Endodermal cell (in vitro differentiated cells): ENCODE measurements around the gene FAM50B. TPM values are rescaled to one million over a fixed set of nuclear protein-coding genes. Genes with fewer than 3 reads are reported as not detected.

Experiments used
- DNase-seq: peaks from one replicate; pipeline ENCODE4 v3.0.0-alpha.2; 2017
- H3K27ac ChIP-seq: 2 replicates; pipeline ENCODE4 v1.5.1; 2013; ENCODE audit warnings: mild to moderate bottlenecking, low read depth, low read length, moderate library complexity
- H3K27me3 ChIP-seq: 2 replicates; pipeline ENCODE4 v1.6.1; 2013; ENCODE audit warnings: mild to moderate bottlenecking, low read length, moderate library complexity; ENCODE audit not compliant: insufficient read depth, control insufficient read depth, poor library complexity, severe bottlenecking
- H3K36me3 ChIP-seq: 2 replicates; pipeline ENCODE4 v1.7.0; 2013; ENCODE audit warnings: mild to moderate bottlenecking, low read length, moderate library complexity; ENCODE audit not compliant: control insufficient read depth, insufficient read depth
- H3K4me1 ChIP-seq: one replicate; pipeline ENCODE4 v1.7.0; 2013; ENCODE audit warnings: low read length; ENCODE audit not compliant: control insufficient read depth, insufficient read depth
- H3K4me3 ChIP-seq: 2 replicates; pipeline ENCODE4 v1.5.1; 2013; ENCODE audit warnings: mild to moderate bottlenecking, low read length, moderate library complexity
- H3K9ac ChIP-seq: 2 replicates; pipeline ENCODE4 v1.6.1; 2013; ENCODE audit warnings: mild to moderate bottlenecking, low read length, moderate library complexity; ENCODE audit not compliant: poor library complexity, severe bottlenecking; ENCODE audit errors: extremely low read depth
- H3K9me3 ChIP-seq: 2 replicates; pipeline ENCODE4 v1.6.1; 2013; ENCODE audit warnings: mild to moderate bottlenecking, low read length, moderate library complexity; ENCODE audit not compliant: control insufficient read depth
- H3K27ac Mint-ChIP-seq: 2 replicates; pipeline ENCODE4 v1.8.0; 2020; ENCODE audit warnings: mixed read lengths
- H3K27me3 Mint-ChIP-seq: 2 replicates; pipeline ENCODE4 v1.8.0; 2021; ENCODE audit warnings: mild to moderate bottlenecking, mixed read lengths; ENCODE audit not compliant: insufficient read depth
- H3K36me3 Mint-ChIP-seq: 2 replicates; pipeline ENCODE4 v1.8.0; 2020; ENCODE audit warnings: low read depth, mixed read lengths
- H3K4me1 Mint-ChIP-seq: 2 replicates; pipeline ENCODE4 v1.8.0; 2020; ENCODE audit warnings: mixed read lengths
- H3K4me3 Mint-ChIP-seq: 2 replicates; pipeline ENCODE4 v1.8.0; 2020; ENCODE audit warnings: mild to moderate bottlenecking, moderate library complexity, mixed read lengths
- H3K9me3 Mint-ChIP-seq: 2 replicates; pipeline ENCODE4 v1.8.0; 2020; ENCODE audit warnings: mild to moderate bottlenecking, mixed read lengths
- CTCF ChIP-seq: fragments of 200-600 bp; sonication (generic); conservative IDR thresholded peaks from 2 replicates; pipeline ENCODE4 v1.5.0; 2021; ENCODE audit warnings: antibody characterized with exemption, mild to moderate bottlenecking
- WGBS, 2 experiments: methylation state at CpG; one replicate each; pipeline versions ENCODE4 v1.1.5 to v1.1.7; 2013; ENCODE audit warnings: missing lambda C conversion rate in 2 of 2, mixed read lengths in 1 of 2; ENCODE audit not compliant: insufficient coverage in 1 of 2, insufficient read length in 1 of 2; 5-methylcytosine and 5-hydroxymethylcytosine counted together
- total RNA-seq, 2 donors: library from RNA; stranded (reverse); fragmentation: NEBNext Ultra II Directional in 1 of 2; extraction: Animal tissue kit (Norgen Biotek cat#: 25700) in 1 of 2; gene quantifications; 2 replicates in 1 of 2; 3 replicates in 1 of 2; pipeline ENCODE4 v1.2.1, GENCODE V29; 2021

FAM50B gene
- total RNA-seq, 2 donors from 2014 or later: 2.8 to 3.7 TPM

GRCh38 chr6:3871515-3871914, 22.3 kb downstream of the FAM50B start:
- Mint-ChIP-seq H3K4me1 (no peaks in the 10 kb centered on the region), H3K4me3 (no peak overlapping the region), H3K27me3 (no peaks in the 10 kb centered on the region), H3K9me3 (no peaks in the 10 kb centered on the region), H3K36me3 (no peaks in the 10 kb centered on the region), H3K27ac (no peak overlapping the region)
- Histone ChIP-seq H3K9ac (no peak overlapping the region), H3K4me3 (no peak overlapping the region), H3K36me3 (no peaks in the 10 kb centered on the region), H3K9me3 (no peaks in the 10 kb centered on the region), H3K4me1 (no peaks in the 10 kb centered on the region), H3K27me3 (no peaks in the 10 kb centered on the region), H3K27ac (no peak overlapping the region)
- peak; percentile 9 for DNase-seq
- 91% methylated on average over 4 of the region's 4 CpGs; no CpG with 5 or more reads in 1 of the 2 experiments for WGBS, 2 experiments
- no peak for TF ChIP-seq CTCF

GRCh38 chr6:3871939-3872338, 22.8 kb downstream of the FAM50B start:
- Mint-ChIP-seq H3K27ac (no peak overlapping the region), H3K4me1 (no peaks in the 10 kb centered on the region), H3K27me3 (no peaks in the 10 kb centered on the region), H3K9me3 (no peaks in the 10 kb centered on the region), H3K36me3 (no peaks in the 10 kb centered on the region), H3K4me3 (no peak overlapping the region)
- peak; percentile 27 for DNase-seq
- Histone ChIP-seq H3K9ac (no peak overlapping the region), H3K36me3 (no peaks in the 10 kb centered on the region), H3K9me3 (no peaks in the 10 kb centered on the region), H3K27me3 (no peaks in the 10 kb centered on the region), H3K27ac (no peak overlapping the region), H3K4me1 (no peaks in the 10 kb centered on the region), H3K4me3 (no peak overlapping the region)
- 93 to 98% methylated on average over 5 to 8 of the region's 8 CpGs for WGBS, 2 experiments
- TF ChIP-seq CTCF: no peak

GRCh38 chr6:3872370-3872854, 23.2 kb downstream of the FAM50B start:
- no peaks in the 10 kb centered on the region for H3K4me1 ChIP-seq
- no peaks in the 10 kb centered on the region for H3K27me3 ChIP-seq
- H3K4me3 Mint-ChIP-seq: no peak overlapping the region
- 90 to 94% methylated on average over 8 to 12 of the region's 12 CpGs for WGBS, 2 experiments
- H3K27me3 Mint-ChIP-seq: no peaks in the 10 kb centered on the region
- H3K9me3 Mint-ChIP-seq: no peaks in the 10 kb centered on the region
- peak; percentile 26 for DNase-seq
- H3K4me3 ChIP-seq: no peak overlapping the region
- no peaks in the 10 kb centered on the region for H3K36me3 ChIP-seq
- no peak overlapping the region for H3K27ac ChIP-seq
- H3K4me1 Mint-ChIP-seq: no peaks in the 10 kb centered on the region
- no peaks in the 10 kb centered on the region for H3K36me3 Mint-ChIP-seq
- H3K9ac ChIP-seq: no peak overlapping the region
- H3K27ac Mint-ChIP-seq: no peak overlapping the region
- no peak for TF ChIP-seq CTCF
- no peaks in the 10 kb centered on the region for H3K9me3 ChIP-seq
